WTC11 (cell line): ENCODE measurements around the gene CLDN7. TPM values are rescaled to one million over a fixed set of nuclear protein-coding genes. Genes with fewer than 3 reads are reported as not detected.

ENCODE experiments used
- ATAC-seq: fragments of 200-7000 bp; cut with Tn5 transposase; 2 replicates; pipeline ENCODE4 v1.10.0; 2021; ENCODE audit warnings: mild to moderate bottlenecking, moderate library complexity
- CTCF ChIA-PET: fragments of 300-600 bp; sonication (Branson Sonifier 250); formaldehyde crosslinking; loops from one replicate; lab custom pipeline; 2021; ENCODE audit warnings: antibody characterized with exemption; lab: Charles Lee
- POLR2A ChIA-PET: fragments of 350-600 bp; sonication (Branson Sonifier 250); formaldehyde crosslinking; loops from one replicate; lab custom pipeline; 2021; ENCODE audit warnings: antibody characterized with exemption; lab: Charles Lee
- DNase-seq: peaks from one replicate; pipeline ENCODE4 v3.0.0; 2021; ENCODE audit warnings: low spot score
- H3K27ac Mint-ChIP-seq: 2 replicates; pipeline ENCODE4 v1.8.0; 2021; ENCODE audit warnings: mixed read lengths
- H3K27me3 Mint-ChIP-seq: 2 replicates; pipeline ENCODE4 v1.8.0; 2021; ENCODE audit warnings: low read depth, mild to moderate bottlenecking, moderate library complexity, mixed read lengths
- H3K36me3 Mint-ChIP-seq: 2 replicates; pipeline ENCODE4 v1.8.0; 2021; ENCODE audit warnings: mixed read lengths
- H3K4me1 Mint-ChIP-seq: 2 replicates; pipeline ENCODE4 v1.8.0; 2022; ENCODE audit warnings: mixed read lengths
- H3K4me3 Mint-ChIP-seq: 2 replicates; pipeline ENCODE4 v1.8.0; 2021; ENCODE audit warnings: mild to moderate bottlenecking, moderate library complexity, mixed read lengths
- H3K9me3 Mint-ChIP-seq: 2 replicates; pipeline ENCODE4 v1.8.0; 2021; ENCODE audit warnings: mixed read lengths
- ELF4 ChIP-seq: sonication (generic); formaldehyde crosslinking; IDR thresholded peaks from 2 replicates; pipeline ENCODE4 v1.8.1; 2022; ENCODE audit warnings: low read depth, mild to moderate bottlenecking, moderate library complexity, missing genetic modification reagents
- FOXJ3 ChIP-seq: sonication (generic); formaldehyde crosslinking; IDR thresholded peaks from 2 replicates; pipeline ENCODE4 v1.9.0; 2021; ENCODE audit warnings: missing genetic modification reagents, mild to moderate bottlenecking, borderline replicate concordance
- FOXK1 ChIP-seq: sonication (generic); formaldehyde crosslinking; IDR thresholded peaks from 2 replicates; pipeline ENCODE4 v1.8.0; 2022; ENCODE audit warnings: mild to moderate bottlenecking, moderate library complexity, missing genetic modification reagents
- GRHL2 ChIP-seq: fragments of 250-450 bp; sonication (Bioruptor Pico); IDR thresholded peaks from 2 replicates; pipeline ENCODE4 v1.8.0; 2022; ENCODE audit warnings: mild to moderate bottlenecking, moderate library complexity; ENCODE audit not compliant: insufficient replicate concordance, severe bottlenecking
- IRF2 ChIP-seq: sonication (generic); formaldehyde crosslinking; IDR thresholded peaks from 2 replicates; pipeline ENCODE4 v1.8.0; 2022; ENCODE audit warnings: low read depth, missing genetic modification reagents, borderline replicate concordance
- JUN ChIP-seq: sonication (generic); formaldehyde crosslinking; IDR thresholded peaks from 2 replicates; pipeline ENCODE4 v1.8.0; 2023; ENCODE audit warnings: mild to moderate bottlenecking, missing genetic modification reagents
- NR3C1 ChIP-seq: sonication (generic); formaldehyde crosslinking; conservative IDR thresholded peaks from 2 replicates; pipeline ENCODE4 v1.8.1; 2023; ENCODE audit warnings: low read depth, mild to moderate bottlenecking, missing genetic modification reagents
- PRRX2 ChIP-seq: fragments of 250-450 bp; sonication (Bioruptor Pico); IDR thresholded peaks from 2 replicates; pipeline ENCODE4 v1.8.0; 2021; ENCODE audit warnings: mild to moderate bottlenecking
- SMAD4 ChIP-seq: sonication (generic); formaldehyde crosslinking; IDR thresholded peaks from 2 replicates; pipeline ENCODE4 v1.8.0; 2022; ENCODE audit warnings: mild to moderate bottlenecking, missing genetic modification reagents
- SOX15 ChIP-seq: fragments of 250-450 bp; sonication (Bioruptor Pico); IDR thresholded peaks from 2 replicates; pipeline ENCODE4 v1.9.0; 2021; ENCODE audit warnings: mild to moderate bottlenecking
- SP1 ChIP-seq: sonication (generic); formaldehyde crosslinking; conservative IDR thresholded peaks from 2 replicates; pipeline ENCODE4 v1.8.1; 2022; ENCODE audit warnings: missing genetic modification reagents
- TEAD1 ChIP-seq: sonication (generic); formaldehyde crosslinking; IDR thresholded peaks from 2 replicates; pipeline ENCODE4 v1.8.0; 2022; ENCODE audit warnings: mild to moderate bottlenecking, missing genetic modification reagents
- ZBTB43 ChIP-seq: sonication (generic); formaldehyde crosslinking; IDR thresholded peaks from 2 replicates; pipeline ENCODE4 v1.8.1; 2023; ENCODE audit warnings: mild to moderate bottlenecking, missing genetic modification reagents
- ZNF317 ChIP-seq: sonication (generic); formaldehyde crosslinking; IDR thresholded peaks from 2 replicates; pipeline ENCODE4 v1.8.1; 2023; ENCODE audit warnings: low read depth, mild to moderate bottlenecking, moderate library complexity, missing genetic modification reagents, borderline replicate concordance
- ZNF423 ChIP-seq: fragments of 250-450 bp; sonication (Bioruptor Pico); IDR thresholded peaks from 2 replicates; pipeline ENCODE4 v2.1.2; 2022; ENCODE audit warnings: mild to moderate bottlenecking, moderate library complexity
- ZNF671 ChIP-seq: fragments of 250-450 bp; sonication (Bioruptor Pico); IDR thresholded peaks from 2 replicates; pipeline ENCODE4 v1.8.0; 2021; ENCODE audit warnings: mild to moderate bottlenecking
- total RNA-seq: library from RNA; stranded (reverse); gene quantifications from 3 replicates; pipeline ENCODE4 v1.2.3, GENCODE V29; 2021
- TF ChIP-seq, protein P1 (sequence below): sonication (generic); formaldehyde crosslinking; IDR thresholded peaks from 2 replicates; pipeline ENCODE4 v1.8.0; 2022; ENCODE audit warnings: mild to moderate bottlenecking, missing genetic modification reagents
- TF ChIP-seq, protein P2 (sequence below): sonication (generic); formaldehyde crosslinking; IDR thresholded peaks from 2 replicates; pipeline ENCODE4 v1.8.1; 2023; ENCODE audit warnings: mild to moderate bottlenecking, moderate library complexity, missing genetic modification reagents
- TF ChIP-seq, protein P3 (sequence below): sonication (generic); formaldehyde crosslinking; IDR thresholded peaks from 2 replicates; pipeline ENCODE4 v1.8.1; 2023; ENCODE audit warnings: mild to moderate bottlenecking, missing genetic modification reagents
- TF ChIP-seq, protein P4 (sequence below): sonication (generic); formaldehyde crosslinking; IDR thresholded peaks from 2 replicates; pipeline ENCODE4 v1.8.0; 2022; ENCODE audit warnings: missing genetic modification reagents
- TF ChIP-seq, protein P5 (sequence below): sonication (generic); formaldehyde crosslinking; IDR thresholded peaks from 2 replicates; pipeline ENCODE4 v1.8.0; 2022; ENCODE audit warnings: mild to moderate bottlenecking, missing genetic modification reagents

Gene CLDN7
- total RNA-seq, 1 experiment from 2014 or later = 136 TPM

GRCh38 chr17:7292729-7293128 lies 30.5 kb upstream of the CLDN7 start:
- CTCF ChIA-PET = interaction anchor here (1.0 to 5.4 kb wide), 4 partner anchors 12 to 78 kb away, joined by 3 to 61 read pairs (median 4); partner anchors contain the start of gene SLC2A4
- TF ChIP-seq, protein P1, sequence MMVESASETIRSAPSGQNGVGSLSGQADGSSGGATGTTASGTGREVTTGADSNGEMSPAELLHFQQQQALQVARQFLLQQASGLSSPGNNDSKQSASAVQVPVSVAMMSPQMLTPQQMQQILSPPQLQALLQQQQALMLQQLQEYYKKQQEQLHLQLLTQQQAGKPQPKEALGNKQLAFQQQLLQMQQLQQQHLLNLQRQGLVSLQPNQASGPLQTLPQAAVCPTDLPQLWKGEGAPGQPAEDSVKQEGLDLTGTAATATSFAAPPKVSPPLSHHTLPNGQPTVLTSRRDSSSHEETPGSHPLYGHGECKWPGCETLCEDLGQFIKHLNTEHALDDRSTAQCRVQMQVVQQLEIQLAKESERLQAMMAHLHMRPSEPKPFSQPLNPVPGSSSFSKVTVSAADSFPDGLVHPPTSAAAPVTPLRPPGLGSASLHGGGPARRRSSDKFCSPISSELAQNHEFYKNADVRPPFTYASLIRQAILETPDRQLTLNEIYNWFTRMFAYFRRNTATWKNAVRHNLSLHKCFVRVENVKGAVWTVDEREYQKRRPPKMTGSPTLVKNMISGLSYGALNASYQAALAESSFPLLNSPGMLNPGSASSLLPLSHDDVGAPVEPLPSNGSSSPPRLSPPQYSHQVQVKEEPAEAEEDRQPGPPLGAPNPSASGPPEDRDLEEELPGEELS (CRISPR knock-in tag) = no peak
- TF ChIP-seq GRHL2 (no peak), FOXJ3 (CRISPR knock-in tag) (no peak), TEAD1 (no peak), ZBTB43 (CRISPR knock-in tag) (no peak), SOX15 (no peak), JUN (CRISPR knock-in tag) (no peak)
- TF ChIP-seq, protein P2, sequence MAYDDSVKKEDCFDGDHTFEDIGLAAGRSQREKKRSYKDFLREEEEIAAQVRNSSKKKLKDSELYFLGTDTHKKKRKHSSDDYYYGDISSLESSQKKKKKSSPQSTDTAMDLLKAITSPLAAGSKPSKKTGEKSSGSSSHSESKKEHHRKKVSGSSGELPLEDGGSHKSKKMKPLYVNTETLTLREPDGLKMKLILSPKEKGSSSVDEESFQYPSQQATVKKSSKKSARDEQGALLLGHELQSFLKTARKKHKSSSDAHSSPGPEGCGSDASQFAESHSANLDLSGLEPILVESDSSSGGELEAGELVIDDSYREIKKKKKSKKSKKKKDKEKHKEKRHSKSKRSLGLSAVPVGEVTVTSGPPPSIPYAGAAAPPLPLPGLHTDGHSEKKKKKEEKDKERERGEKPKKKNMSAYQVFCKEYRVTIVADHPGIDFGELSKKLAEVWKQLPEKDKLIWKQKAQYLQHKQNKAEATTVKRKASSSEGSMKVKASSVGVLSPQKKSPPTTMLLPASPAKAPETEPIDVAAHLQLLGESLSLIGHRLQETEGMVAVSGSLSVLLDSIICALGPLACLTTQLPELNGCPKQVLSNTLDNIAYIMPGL = no peak
- TF ChIP-seq, protein P3, sequence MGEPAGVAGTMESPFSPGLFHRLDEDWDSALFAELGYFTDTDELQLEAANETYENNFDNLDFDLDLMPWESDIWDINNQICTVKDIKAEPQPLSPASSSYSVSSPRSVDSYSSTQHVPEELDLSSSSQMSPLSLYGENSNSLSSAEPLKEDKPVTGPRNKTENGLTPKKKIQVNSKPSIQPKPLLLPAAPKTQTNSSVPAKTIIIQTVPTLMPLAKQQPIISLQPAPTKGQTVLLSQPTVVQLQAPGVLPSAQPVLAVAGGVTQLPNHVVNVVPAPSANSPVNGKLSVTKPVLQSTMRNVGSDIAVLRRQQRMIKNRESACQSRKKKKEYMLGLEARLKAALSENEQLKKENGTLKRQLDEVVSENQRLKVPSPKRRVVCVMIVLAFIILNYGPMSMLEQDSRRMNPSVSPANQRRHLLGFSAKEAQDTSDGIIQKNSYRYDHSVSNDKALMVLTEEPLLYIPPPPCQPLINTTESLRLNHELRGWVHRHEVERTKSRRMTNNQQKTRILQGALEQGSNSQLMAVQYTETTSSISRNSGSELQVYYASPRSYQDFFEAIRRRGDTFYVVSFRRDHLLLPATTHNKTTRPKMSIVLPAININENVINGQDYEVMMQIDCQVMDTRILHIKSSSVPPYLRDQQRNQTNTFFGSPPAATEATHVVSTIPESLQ (CRISPR knock-in tag) = no peak
- TF ChIP-seq, protein P4, sequence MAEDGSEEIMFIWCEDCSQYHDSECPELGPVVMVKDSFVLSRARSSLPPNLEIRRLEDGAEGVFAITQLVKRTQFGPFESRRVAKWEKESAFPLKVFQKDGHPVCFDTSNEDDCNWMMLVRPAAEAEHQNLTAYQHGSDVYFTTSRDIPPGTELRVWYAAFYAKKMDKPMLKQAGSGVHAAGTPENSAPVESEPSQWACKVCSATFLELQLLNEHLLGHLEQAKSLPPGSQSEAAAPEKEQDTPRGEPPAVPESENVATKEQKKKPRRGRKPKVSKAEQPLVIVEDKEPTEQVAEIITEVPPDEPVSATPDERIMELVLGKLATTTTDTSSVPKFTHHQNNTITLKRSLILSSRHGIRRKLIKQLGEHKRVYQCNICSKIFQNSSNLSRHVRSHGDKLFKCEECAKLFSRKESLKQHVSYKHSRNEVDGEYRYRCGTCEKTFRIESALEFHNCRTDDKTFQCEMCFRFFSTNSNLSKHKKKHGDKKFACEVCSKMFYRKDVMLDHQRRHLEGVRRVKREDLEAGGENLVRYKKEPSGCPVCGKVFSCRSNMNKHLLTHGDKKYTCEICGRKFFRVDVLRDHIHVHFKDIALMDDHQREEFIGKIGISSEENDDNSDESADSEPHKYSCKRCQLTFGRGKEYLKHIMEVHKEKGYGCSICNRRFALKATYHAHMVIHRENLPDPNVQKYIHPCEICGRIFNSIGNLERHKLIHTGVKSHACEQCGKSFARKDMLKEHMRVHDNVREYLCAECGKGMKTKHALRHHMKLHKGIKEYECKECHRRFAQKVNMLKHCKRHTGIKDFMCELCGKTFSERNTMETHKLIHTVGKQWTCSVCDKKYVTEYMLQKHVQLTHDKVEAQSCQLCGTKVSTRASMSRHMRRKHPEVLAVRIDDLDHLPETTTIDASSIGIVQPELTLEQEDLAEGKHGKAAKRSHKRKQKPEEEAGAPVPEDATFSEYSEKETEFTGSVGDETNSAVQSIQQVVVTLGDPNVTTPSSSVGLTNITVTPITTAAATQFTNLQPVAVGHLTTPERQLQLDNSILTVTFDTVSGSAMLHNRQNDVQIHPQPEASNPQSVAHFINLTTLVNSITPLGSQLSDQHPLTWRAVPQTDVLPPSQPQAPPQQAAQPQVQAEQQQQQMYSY (CRISPR knock-in tag) = no peak
- Mint-ChIP-seq H3K4me3 (no peak overlapping the region), H3K4me1 (peaks cover 33% of the 10 kb centered on the region), H3K27ac (no peak overlapping the region), H3K36me3 (no peaks in the 10 kb centered on the region; the same call in 1 of the 2 replicates), H3K27me3 (peaks cover 52% of the 10 kb centered on the region), H3K9me3 (no peaks in the 10 kb centered on the region)
- DNase-seq (no peak), ATAC-seq (no peak)
- POLR2A ChIA-PET = no interaction called here

DNA sequence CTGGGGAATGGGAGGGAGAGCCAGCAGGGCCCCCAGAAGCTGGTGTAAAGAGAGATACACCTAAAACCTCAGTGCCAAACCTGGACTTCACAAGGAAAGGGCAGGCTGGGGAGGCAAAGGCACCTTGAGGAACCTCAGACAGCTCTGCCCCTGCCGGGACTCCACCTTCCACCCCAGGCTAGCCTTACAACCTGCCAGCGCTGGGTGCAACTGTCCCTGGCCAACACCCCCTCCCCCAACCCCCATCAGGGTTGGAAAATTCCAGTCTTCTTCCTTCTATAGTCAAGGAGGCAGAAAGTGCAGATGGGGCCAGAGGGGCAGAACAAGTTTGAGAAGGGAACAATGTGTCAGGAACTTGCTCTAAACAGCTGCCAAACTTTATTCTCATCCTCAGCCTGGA lies 29.9 kb upstream of the CLDN7 start:
- ChIA-PET POLR2A (no interaction called here), CTCF (interaction anchor here (1.0 to 5.4 kb wide), 3 partner anchors 12 to 70 kb away, joined by 3 to 61 read pairs (median 3); partner anchors contain the start of gene SLC2A4)
- no peaks in the 10 kb centered on the region for H3K9me3 Mint-ChIP-seq
- no peak overlapping the region for H3K27ac Mint-ChIP-seq
- ATAC-seq (no peak), DNase-seq (no peak)
- no peak overlapping the region for H3K4me3 Mint-ChIP-seq
- H3K27me3 Mint-ChIP-seq = peaks cover 50% of the 10 kb centered on the region
- no peaks in the 10 kb centered on the region; the same call in 1 of the 2 replicates for H3K36me3 Mint-ChIP-seq
- H3K4me1 Mint-ChIP-seq = peaks cover 33% of the 10 kb centered on the region
- TF ChIP-seq ZNF671 = no peak
- TF ChIP-seq ZNF423 = no peak
- no peak for TF ChIP-seq SP1 (CRISPR knock-in tag)
- TF ChIP-seq ZNF317 (CRISPR knock-in tag) = no peak
- TF ChIP-seq ELF4 (CRISPR knock-in tag) = no peak
- no peak for TF ChIP-seq IRF2 (CRISPR knock-in tag)
- TF ChIP-seq NR3C1 (CRISPR knock-in tag) = no peak
- TF ChIP-seq, protein P5, sequence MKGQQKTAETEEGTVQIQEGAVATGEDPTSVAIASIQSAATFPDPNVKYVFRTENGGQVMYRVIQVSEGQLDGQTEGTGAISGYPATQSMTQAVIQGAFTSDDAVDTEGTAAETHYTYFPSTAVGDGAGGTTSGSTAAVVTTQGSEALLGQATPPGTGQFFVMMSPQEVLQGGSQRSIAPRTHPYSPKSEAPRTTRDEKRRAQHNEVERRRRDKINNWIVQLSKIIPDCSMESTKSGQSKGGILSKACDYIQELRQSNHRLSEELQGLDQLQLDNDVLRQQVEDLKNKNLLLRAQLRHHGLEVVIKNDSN (CRISPR knock-in tag) = no peak
- no peak for TF ChIP-seq FOXK1 (CRISPR knock-in tag)
- no peak for TF ChIP-seq SMAD4 (CRISPR knock-in tag)
- TF ChIP-seq PRRX2 (CRISPR knock-in tag) = no peak
